ENCODE data around the gene TTLL6. TPM values are rescaled to one million over a fixed set of nuclear protein-coding genes. Genes with fewer than 3 reads are reported as not detected.
A peak's percentile ranks its signal among the peaks of the same experiment; 100 is the strongest.

The TTLL6 gene
- total and polyA plus RNA-seq, 9 of the 15 experiments (the other 6 are each of a cell fraction or from before 2014, with no cell fraction given) = 0.05 TPM; not detected in 8

DNA sequence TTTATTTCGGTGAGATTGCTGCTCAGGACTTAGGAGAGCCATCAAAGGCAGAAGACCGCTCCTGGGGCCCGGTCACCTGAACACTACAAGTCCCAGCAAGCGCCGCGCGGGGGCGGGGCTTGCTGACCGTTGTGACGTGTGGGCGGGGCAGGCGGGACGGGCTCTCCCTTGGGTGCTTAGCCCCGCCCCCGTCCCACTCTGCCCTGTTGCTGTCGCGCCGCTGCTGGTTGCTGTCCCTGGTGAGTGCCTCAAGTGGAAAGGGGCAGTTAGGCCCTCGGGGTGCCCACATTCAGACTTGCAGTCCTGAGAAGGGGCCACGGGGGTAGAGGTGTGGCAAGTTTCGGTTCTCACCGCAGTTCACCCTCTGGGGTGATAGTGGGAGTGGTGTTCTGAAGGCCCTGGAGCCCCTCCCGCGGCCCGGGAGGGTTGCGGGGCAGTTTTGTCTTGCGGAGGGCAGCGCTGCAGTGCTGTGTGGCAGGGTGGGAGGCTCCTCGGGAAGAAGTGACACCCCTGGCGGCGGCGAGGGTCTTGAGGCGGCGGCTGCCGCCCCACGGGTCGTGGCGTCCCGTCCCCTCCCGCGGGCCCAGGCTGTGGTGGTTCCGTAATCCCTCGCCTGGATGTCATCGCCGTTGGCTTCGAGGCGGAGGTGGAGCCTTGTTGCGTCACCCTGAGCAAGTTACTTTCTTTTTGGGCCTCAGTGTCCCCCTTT lies 14.0 kb upstream of the TTLL6 start, which contains the start of gene CALCOCO2 (continued):
- TF ChIP-seq, protein P1, sequence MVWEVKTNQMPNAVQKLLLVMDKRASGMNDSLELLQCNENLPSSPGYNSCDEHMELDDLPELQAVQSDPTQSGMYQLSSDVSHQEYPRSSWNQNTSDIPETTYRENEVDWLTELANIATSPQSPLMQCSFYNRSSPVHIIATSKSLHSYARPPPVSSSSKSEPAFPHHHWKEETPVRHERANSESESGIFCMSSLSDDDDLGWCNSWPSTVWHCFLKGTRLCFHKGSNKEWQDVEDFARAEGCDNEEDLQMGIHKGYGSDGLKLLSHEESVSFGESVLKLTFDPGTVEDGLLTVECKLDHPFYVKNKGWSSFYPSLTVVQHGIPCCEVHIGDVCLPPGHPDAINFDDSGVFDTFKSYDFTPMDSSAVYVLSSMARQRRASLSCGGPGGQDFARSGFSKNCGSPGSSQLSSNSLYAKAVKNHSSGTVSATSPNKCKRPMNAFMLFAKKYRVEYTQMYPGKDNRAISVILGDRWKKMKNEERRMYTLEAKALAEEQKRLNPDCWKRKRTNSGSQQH (CRISPR knock-in tag; IDR thresholded peaks at IDR 0.05) = peak; percentile 17; the same call in 1 of the 2 replicates
- TF ChIP-seq RBBP5 (IDR thresholded peaks at IDR 0.05; ENCODE audit: borderline replicate concordance, insufficient read depth, low read length, poor library complexity, severe bottlenecking) (peak; percentile 68), ZNF197 (CRISPR knock-in tag; IDR thresholded peaks at IDR 0.05; ENCODE audit: low read depth) (no peak), ESRRB (CRISPR knock-in tag; IDR thresholded peaks at IDR 0.05; ENCODE audit: borderline replicate concordance) (no peak), CAMTA2 (CRISPR knock-in tag; conservative IDR thresholded peaks at IDR 0.05) (no peak), ARHGAP35 (IDR thresholded peaks at IDR 0.05; ENCODE audit: partially characterized antibody) (no peak), NUFIP1 (IDR thresholded peaks at IDR 0.05; ENCODE audit: partially characterized antibody) (no peak), POLR2H (tag; IDR thresholded peaks at IDR 0.05; ENCODE audit: low read depth) (no peak), RCOR1 (IDR thresholded peaks at IDR 0.05; ENCODE audit: borderline replicate concordance in 1 of 2, low read depth in 2 of 2, low read length in 2 of 2) (no peak), ZNF134 (CRISPR knock-in tag; conservative IDR thresholded peaks at IDR 0.05) (no peak), ZNF263 (CRISPR knock-in tag; IDR thresholded peaks at IDR 0.05; ENCODE audit: borderline replicate concordance) (no peak), GTF2A2 (tag; IDR thresholded peaks at IDR 0.05) (no peak)
- TF ChIP-seq, protein P2, sequence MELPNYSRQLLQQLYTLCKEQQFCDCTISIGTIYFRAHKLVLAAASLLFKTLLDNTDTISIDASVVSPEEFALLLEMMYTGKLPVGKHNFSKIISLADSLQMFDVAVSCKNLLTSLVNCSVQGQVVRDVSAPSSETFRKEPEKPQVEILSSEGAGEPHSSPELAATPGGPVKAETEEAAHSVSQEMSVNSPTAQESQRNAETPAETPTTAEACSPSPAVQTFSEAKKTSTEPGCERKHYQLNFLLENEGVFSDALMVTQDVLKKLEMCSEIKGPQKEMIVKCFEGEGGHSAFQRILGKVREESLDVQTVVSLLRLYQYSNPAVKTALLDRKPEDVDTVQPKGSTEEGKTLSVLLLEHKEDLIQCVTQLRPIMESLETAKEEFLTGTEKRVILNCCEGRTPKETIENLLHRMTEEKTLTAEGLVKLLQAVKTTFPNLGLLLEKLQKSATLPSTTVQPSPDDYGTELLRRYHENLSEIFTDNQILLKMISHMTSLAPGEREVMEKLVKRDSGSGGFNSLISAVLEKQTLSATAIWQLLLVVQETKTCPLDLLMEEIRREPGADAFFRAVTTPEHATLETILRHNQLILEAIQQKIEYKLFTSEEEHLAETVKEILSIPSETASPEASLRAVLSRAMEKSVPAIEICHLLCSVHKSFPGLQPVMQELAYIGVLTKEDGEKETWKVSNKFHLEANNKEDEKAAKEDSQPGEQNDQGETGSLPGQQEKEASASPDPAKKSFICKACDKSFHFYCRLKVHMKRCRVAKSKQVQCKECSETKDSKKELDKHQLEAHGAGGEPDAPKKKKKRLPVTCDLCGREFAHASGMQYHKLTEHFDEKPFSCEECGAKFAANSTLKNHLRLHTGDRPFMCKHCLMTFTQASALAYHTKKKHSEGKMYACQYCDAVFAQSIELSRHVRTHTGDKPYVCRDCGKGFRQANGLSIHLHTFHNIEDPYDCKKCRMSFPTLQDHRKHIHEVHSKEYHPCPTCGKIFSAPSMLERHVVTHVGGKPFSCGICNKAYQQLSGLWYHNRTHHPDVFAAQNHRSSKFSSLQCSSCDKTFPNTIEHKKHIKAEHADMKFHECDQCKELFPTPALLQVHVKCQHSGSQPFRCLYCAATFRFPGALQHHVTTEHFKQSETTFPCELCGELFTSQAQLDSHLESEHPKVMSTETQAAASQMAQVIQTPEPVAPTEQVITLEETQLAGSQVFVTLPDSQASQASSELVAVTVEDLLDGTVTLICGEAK (IDR thresholded peaks at IDR 0.05) = no peak
- TF ChIP-seq, protein P2 (CRISPR knock-in tag; IDR thresholded peaks at IDR 0.05) = no peak
- TF ChIP-seq, protein P3, sequence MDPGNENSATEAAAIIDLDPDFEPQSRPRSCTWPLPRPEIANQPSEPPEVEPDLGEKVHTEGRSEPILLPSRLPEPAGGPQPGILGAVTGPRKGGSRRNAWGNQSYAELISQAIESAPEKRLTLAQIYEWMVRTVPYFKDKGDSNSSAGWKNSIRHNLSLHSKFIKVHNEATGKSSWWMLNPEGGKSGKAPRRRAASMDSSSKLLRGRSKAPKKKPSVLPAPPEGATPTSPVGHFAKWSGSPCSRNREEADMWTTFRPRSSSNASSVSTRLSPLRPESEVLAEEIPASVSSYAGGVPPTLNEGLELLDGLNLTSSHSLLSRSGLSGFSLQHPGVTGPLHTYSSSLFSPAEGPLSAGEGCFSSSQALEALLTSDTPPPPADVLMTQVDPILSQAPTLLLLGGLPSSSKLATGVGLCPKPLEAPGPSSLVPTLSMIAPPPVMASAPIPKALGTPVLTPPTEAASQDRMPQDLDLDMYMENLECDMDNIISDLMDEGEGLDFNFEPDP (CRISPR knock-in tag; IDR thresholded peaks at IDR 0.05) = no peak
